Panc1 (cell line): Measurements from ENCODE around the gene CYP2F1. TPM values are rescaled to one million over a fixed set of nuclear protein-coding genes. Genes with fewer than 3 reads are reported as not detected.

Experiments used
- ATAC-seq: fragments of 200-7000 bp; cut with Tn5 transposase; 2 replicates; pipeline ENCODE4 v1.9.1; 2020; ENCODE audit warnings: mild to moderate bottlenecking, moderate library complexity
- BruUV-seq: library from RNA; stranded (reverse); fragments of 400-500 nt; replicated peaks from 2 replicates; lab custom pipeline; 2021; lab: Mats Ljungman, UMichigan
- CTCF ChIA-PET: fragments of 300-600 bp; sonication (Branson Sonifier 250); formaldehyde crosslinking; loops from one replicate; lab custom pipeline; 2022; ENCODE audit warnings: antibody characterized with exemption; lab: Charles Lee
- POLR2A ChIA-PET: fragments of 300-600 bp; sonication (Branson Sonifier 250); formaldehyde crosslinking; loops from one replicate; lab custom pipeline; 2022; ENCODE audit warnings: antibody characterized with exemption; lab: Charles Lee
- DNase-seq: peaks from one replicate; pipeline ENCODE4 v3.0.0-alpha.2; 2010; ENCODE audit warnings: low read depth, low spot score
- H3K27ac ChIP-seq: 2 replicates; pipeline ENCODE4 v1.5.1; 2011; ENCODE audit warnings: mild to moderate bottlenecking, low read length, inconsistent platforms
- H3K27me3 ChIP-seq: fragments of 200-500 bp; sonication (Bioruptor generic); 2 replicates; pipeline ENCODE4 v1.6.0; 2014; ENCODE audit warnings: low read length, inconsistent platforms; ENCODE audit not compliant: control insufficient read depth, insufficient read depth
- H3K36me3 ChIP-seq: fragments of 200-500 bp; sonication (Bioruptor generic); 2 replicates; pipeline ENCODE4 v1.5.1; 2014; ENCODE audit warnings: inconsistent platforms, mild to moderate bottlenecking, low read length, moderate library complexity; ENCODE audit not compliant: control insufficient read depth, insufficient read depth
- H3K4me1 ChIP-seq: 2 replicates; pipeline ENCODE4 v1.5.1; 2011; ENCODE audit warnings: inconsistent platforms, mild to moderate bottlenecking, low read length, moderate library complexity; ENCODE audit not compliant: control insufficient read depth, insufficient read depth
- H3K4me3 ChIP-seq, 2 experiments: 2 replicates each; pipeline ENCODE4 v1.5.1; 2011 to 2012; ENCODE audit warnings: low read depth in 2 of 2, low read length in 2 of 2, mild to moderate bottlenecking in 2 of 2, inconsistent platforms in 1 of 2, moderate library complexity in 1 of 2
- H3K9me3 ChIP-seq: fragments of 200-500 bp; sonication (Bioruptor generic); 2 replicates; pipeline ENCODE4 v1.5.1; 2014; ENCODE audit warnings: low read depth, mild to moderate bottlenecking, inconsistent platforms, low read length, moderate library complexity; ENCODE audit not compliant: control insufficient read depth, insufficient read depth
- POLR2AphosphoS5 ChIP-seq: IDR thresholded peaks from 2 replicates; pipeline ENCODE4 v1.6.1; 2012; ENCODE audit warnings: mild to moderate bottlenecking, low read depth, low read length, moderate library complexity
- SIN3A ChIP-seq: IDR thresholded peaks from 2 replicates; pipeline ENCODE4 v1.6.1; 2012; ENCODE audit warnings: low read depth, mild to moderate bottlenecking, low read length, moderate library complexity, borderline replicate concordance; ENCODE audit not compliant: insufficient read depth
- TCF7L2 ChIP-seq: IDR thresholded peaks from 2 replicates; pipeline ENCODE4 v1.6.1; 2011; ENCODE audit warnings: mild to moderate bottlenecking, low read depth, low read length, inconsistent platforms
- in situ Hi-C: cut with HindIII; loops from 2 replicates; pipeline ENCODE4 v1.10.0; 2016; ENCODE audit warnings: low sequenced_read_pairs, low pct_unique_long_range_greater_than_20kb
- intact Hi-C: fragments of 100-400 bp; cut with micrococcal nuclease; formaldehyde crosslinking; loops from one replicate; pipeline ENCODE4 v1.10.0; 2022; ENCODE audit not compliant: unreplicated experiment
- total RNA-seq: library from RNA; stranded (reverse); gene quantifications from one replicate; pipeline ENCODE4 v1.2.1, GENCODE V29; 2021; ENCODE audit not compliant: unreplicated experiment
- TF ChIP-seq, protein P1 (sequence below): fragments of 450-650 bp; IDR thresholded peaks from 2 replicates; pipeline ENCODE4 v1.5.1; 2017; ENCODE audit warnings: mild to moderate bottlenecking
- TF ChIP-seq, protein P2 (sequence below), 2 experiments: IDR thresholded peaks; 2 replicates each; pipeline ENCODE4 v1.6.1; 2011 to 2012; ENCODE audit warnings: low read depth in 2 of 2, control low read depth in 1 of 2, low read length in 1 of 2, mild to moderate bottlenecking in 1 of 2, moderate library complexity in 1 of 2; ENCODE audit not compliant: insufficient read depth in 1 of 2

Gene CYP2F1
- total RNA-seq, 1 experiment from 2014 or later, result not detected

DNA sequence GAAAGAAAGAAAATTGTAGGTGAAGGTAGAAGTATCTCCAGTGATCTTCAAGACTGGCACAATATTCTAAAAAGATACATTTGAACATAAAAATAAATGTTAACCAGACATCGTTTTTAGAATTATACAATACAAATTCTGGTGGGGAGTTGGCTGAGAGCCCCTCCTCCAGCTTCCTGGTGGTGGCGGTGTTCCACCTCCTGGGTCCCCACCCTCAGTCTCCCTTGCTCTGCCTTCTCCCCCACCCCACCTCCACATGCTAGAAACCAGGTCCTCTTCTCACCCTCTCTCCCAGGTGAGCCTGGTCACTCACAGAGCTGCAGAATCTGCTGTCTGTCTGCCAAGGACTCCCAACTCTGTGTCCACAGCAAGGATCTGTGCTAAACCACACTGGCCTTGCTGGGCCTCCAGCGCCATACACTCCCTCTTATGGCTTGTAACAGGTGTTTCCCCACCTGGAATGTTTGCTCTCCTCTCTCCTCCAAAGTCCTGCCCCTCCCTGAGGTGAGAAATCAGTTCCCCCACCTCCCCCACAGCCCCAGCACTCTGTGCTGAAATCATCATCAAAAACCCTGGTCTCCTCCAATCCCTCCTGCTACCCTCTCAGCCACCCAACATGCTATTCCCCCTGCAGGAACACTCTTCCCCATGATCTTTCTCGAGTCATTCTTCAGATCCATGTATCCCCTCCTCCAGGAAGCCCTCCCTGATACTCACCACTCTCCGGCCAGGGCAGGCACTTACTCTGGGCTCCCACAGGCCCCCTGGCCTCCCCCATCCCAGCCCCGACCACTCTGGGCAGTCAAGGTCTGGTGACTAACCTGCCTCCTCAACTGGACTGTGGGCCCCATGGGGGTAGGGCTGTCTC, 58.3 kb downstream of the CYP2F1 start:
- Histone ChIP-seq H3K4me1 (peaks cover 6% of the 10 kb centered on the region; the same call in 1 of the 2 replicates), H3K27me3 (no peaks in the 10 kb centered on the region), H3K9me3 (no peaks in the 10 kb centered on the region), H3K27ac (no peak overlapping the region), H3K4me3 (no peak overlapping the region), H3K36me3 (no peaks in the 10 kb centered on the region)
- POLR2A ChIA-PET, result interaction anchor here (0.7 kb wide), 1 partner anchor 20 kb away, joined by 3 read pairs; no protein-coding TSS in a partner anchor
- CTCF ChIA-PET, result no interaction called here
- DNase-seq (no peak), ATAC-seq (no peak)
- intact Hi-C loops (no loop called here), in situ Hi-C loops (no loop called here)
- no peak for TF ChIP-seq TCF7L2
- TF ChIP-seq SIN3A, result no peak
- TF ChIP-seq, protein P1, sequence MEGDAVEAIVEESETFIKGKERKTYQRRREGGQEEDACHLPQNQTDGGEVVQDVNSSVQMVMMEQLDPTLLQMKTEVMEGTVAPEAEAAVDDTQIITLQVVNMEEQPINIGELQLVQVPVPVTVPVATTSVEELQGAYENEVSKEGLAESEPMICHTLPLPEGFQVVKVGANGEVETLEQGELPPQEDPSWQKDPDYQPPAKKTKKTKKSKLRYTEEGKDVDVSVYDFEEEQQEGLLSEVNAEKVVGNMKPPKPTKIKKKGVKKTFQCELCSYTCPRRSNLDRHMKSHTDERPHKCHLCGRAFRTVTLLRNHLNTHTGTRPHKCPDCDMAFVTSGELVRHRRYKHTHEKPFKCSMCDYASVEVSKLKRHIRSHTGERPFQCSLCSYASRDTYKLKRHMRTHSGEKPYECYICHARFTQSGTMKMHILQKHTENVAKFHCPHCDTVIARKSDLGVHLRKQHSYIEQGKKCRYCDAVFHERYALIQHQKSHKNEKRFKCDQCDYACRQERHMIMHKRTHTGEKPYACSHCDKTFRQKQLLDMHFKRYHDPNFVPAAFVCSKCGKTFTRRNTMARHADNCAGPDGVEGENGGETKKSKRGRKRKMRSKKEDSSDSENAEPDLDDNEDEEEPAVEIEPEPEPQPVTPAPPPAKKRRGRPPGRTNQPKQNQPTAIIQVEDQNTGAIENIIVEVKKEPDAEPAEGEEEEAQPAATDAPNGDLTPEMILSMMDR, result no peak
- no peak for TF ChIP-seq POLR2AphosphoS5
- TF ChIP-seq, protein P2, sequence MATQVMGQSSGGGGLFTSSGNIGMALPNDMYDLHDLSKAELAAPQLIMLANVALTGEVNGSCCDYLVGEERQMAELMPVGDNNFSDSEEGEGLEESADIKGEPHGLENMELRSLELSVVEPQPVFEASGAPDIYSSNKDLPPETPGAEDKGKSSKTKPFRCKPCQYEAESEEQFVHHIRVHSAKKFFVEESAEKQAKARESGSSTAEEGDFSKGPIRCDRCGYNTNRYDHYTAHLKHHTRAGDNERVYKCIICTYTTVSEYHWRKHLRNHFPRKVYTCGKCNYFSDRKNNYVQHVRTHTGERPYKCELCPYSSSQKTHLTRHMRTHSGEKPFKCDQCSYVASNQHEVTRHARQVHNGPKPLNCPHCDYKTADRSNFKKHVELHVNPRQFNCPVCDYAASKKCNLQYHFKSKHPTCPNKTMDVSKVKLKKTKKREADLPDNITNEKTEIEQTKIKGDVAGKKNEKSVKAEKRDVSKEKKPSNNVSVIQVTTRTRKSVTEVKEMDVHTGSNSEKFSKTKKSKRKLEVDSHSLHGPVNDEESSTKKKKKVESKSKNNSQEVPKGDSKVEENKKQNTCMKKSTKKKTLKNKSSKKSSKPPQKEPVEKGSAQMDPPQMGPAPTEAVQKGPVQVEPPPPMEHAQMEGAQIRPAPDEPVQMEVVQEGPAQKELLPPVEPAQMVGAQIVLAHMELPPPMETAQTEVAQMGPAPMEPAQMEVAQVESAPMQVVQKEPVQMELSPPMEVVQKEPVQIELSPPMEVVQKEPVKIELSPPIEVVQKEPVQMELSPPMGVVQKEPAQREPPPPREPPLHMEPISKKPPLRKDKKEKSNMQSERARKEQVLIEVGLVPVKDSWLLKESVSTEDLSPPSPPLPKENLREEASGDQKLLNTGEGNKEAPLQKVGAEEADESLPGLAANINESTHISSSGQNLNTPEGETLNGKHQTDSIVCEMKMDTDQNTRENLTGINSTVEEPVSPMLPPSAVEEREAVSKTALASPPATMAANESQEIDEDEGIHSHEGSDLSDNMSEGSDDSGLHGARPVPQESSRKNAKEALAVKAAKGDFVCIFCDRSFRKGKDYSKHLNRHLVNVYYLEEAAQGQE (IDR thresholded peaks at IDR 0.05; ENCODE audit: insufficient read depth in 1 of 2, low read depth in 2 of 2, low read length in 1 of 2), result no peak
- BruUV-seq, result no TSS peak

DNA sequence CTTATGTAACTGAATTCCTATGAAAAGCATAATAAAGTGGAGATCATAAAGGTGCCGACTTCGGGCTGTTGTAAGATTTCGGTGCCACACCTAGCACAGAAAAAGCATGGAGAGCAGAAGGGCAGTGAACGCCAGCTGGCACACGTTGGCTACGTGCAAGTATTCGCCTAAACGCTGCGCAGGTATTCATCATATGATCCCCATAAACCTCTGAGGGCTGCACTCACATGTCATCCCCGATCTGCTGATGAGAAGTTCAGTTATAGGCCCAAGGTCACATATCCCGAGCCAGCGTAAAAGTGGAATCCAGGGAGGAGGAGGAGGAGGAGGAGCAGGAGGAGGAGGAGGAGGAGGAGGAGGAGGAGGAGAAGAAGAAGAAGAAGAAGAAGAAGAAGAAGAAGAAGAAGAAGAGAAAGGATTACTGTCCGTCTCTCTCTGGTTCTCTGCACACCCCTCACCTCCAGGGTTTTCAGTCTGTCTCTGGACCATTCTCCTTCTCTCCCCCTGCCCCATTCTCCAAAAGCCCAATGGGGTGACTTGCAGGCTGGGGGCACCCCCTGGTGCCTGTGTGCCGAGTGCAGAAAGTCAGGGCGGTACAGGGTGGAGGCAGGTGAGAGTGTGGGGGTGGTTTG, 60.2 kb downstream of the CYP2F1 start:
- TF ChIP-seq, protein P1, result no peak
- TF ChIP-seq TCF7L2, result no peak
- no peak for TF ChIP-seq SIN3A
- TF ChIP-seq, protein P2 (IDR thresholded peaks at IDR 0.05; ENCODE audit: insufficient read depth in 1 of 2, low read depth in 2 of 2, low read length in 1 of 2), result no peak
- TF ChIP-seq POLR2AphosphoS5, result no peak
- H3K27me3 ChIP-seq, result no peaks in the 10 kb centered on the region
- ChIA-PET CTCF (no interaction called here), POLR2A (no interaction called here)
- H3K4me1 ChIP-seq, result peaks cover 6% of the 10 kb centered on the region; the same call in 1 of the 2 replicates
- ATAC-seq (no peak), DNase-seq (no peak)
- no peak overlapping the region for H3K27ac ChIP-seq
- H3K9me3 ChIP-seq, result no peaks in the 10 kb centered on the region
- in situ Hi-C loops (no loop called here), intact Hi-C loops (no loop called here)
- no TSS peak for BruUV-seq
- H3K36me3 ChIP-seq, result no peaks in the 10 kb centered on the region
- no peak overlapping the region for H3K4me3 ChIP-seq
